ENCODE results near the gene KDF1.

GRCh38 chr1:26949926-26950319 is 10.3 kb downstream of the KDF1 start:
- TF ChIP-seq GATA3 (IDR thresholded peaks at IDR 0.05; ENCODE audit: low read depth, low read length): no peak
- TF ChIP-seq GATA2 (IDR thresholded peaks at IDR 0.05; ENCODE audit: low read depth, low read length): no peak

Data from SH-SY5Y (cell line).